ES-I3 (cell line): ENCODE results near the gene MRGPRG.

Source experiments
- H3K36me3 ChIP-seq: 2 replicates; pipeline ENCODE4 v1.6.1; 2013; ENCODE audit warnings: mild to moderate bottlenecking, low read length, control low read depth, moderate library complexity; ENCODE audit not compliant: insufficient read depth
- H3K4me1 ChIP-seq: 2 replicates; pipeline ENCODE4 v1.6.1; 2013; ENCODE audit warnings: mild to moderate bottlenecking, control low read depth, low read length; ENCODE audit not compliant: insufficient read depth
- H3K9ac ChIP-seq: 2 replicates; pipeline ENCODE4 v1.6.1; 2013; ENCODE audit warnings: low read depth, mild to moderate bottlenecking, low read length, moderate library complexity
- H3K9me3 ChIP-seq: 2 replicates; pipeline ENCODE4 v1.6.1; 2013; ENCODE audit warnings: mild to moderate bottlenecking, low read length, moderate library complexity; ENCODE audit not compliant: control insufficient read depth, insufficient read depth

The MRGPRG gene

GRCh38 chr11:3229673-3230630, 11.3 kb upstream of the MRGPRG start:
- Histone ChIP-seq H3K4me1 (no peaks in the 10 kb centered on the region; the same call in 1 of the 2 replicates), H3K9me3 (no peaks in the 10 kb centered on the region), H3K36me3 (no peaks in the 10 kb centered on the region), H3K9ac (no peak overlapping the region)

- peaks cover 14% of the 10 kb centered on the region; the same call in 1 of the 2 replicates for H3K4me1 ChIP-seq
- H3K36me3 ChIP-seq = no peaks in the 10 kb centered on the region
- no peak overlapping the region for H3K9ac ChIP-seq
- H3K9me3 ChIP-seq = no peaks in the 10 kb centered on the region
Measured at GRCh38 chr11:3228445-3228829, 9.8 kb upstream of the MRGPRG start.

GRCh38 chr11:3227568-3228444, 9.2 kb upstream of the MRGPRG start:
- Histone ChIP-seq H3K36me3 (no peaks in the 10 kb centered on the region), H3K9ac (no peak overlapping the region), H3K9me3 (no peaks in the 10 kb centered on the region), H3K4me1 (peaks cover 14% of the 10 kb centered on the region; the same call in 1 of the 2 replicates)

GRCh38 chr11:3226846-3227567, 8.4 kb upstream of the MRGPRG start:
- no peaks in the 10 kb centered on the region for H3K9me3 ChIP-seq
- no peak overlapping the region for H3K9ac ChIP-seq
- H3K4me1 ChIP-seq = peaks cover 14% of the 10 kb centered on the region; the same call in 1 of the 2 replicates
- H3K36me3 ChIP-seq = no peaks in the 10 kb centered on the region

GRCh38 chr11:3225826-3226750, 7.5 kb upstream of the MRGPRG start:
- Histone ChIP-seq H3K36me3 (no peaks in the 10 kb centered on the region), H3K4me1 (peaks cover 14% of the 10 kb centered on the region; the same call in 1 of the 2 replicates), H3K9me3 (no peaks in the 10 kb centered on the region), H3K9ac (no peak overlapping the region)

- Histone ChIP-seq H3K4me1 (peaks cover 14% of the 10 kb centered on the region; the same call in 1 of the 2 replicates), H3K36me3 (no peaks in the 10 kb centered on the region), H3K9ac (no peak overlapping the region), H3K9me3 (no peaks in the 10 kb centered on the region)
Measured at GRCh38 chr11:3225159-3225758, 6.6 kb upstream of the MRGPRG start.

- no peak overlapping the region for H3K9ac ChIP-seq
Measured at GRCh38 chr11:3224401-3225057, 5.9 kb upstream of the MRGPRG start.

GRCh38 chr11:3223932-3224381, 5.3 kb upstream of the MRGPRG start:
- Histone ChIP-seq H3K36me3 (no peaks in the 10 kb centered on the region), H3K9me3 (no peaks in the 10 kb centered on the region), H3K4me1 (peaks cover 14% of the 10 kb centered on the region; the same call in 1 of the 2 replicates), H3K9ac (no peak overlapping the region)

More at GRCh38 chr11:3224401-3225057, 5.9 kb upstream of the MRGPRG start:
- Histone ChIP-seq H3K4me1 (peaks cover 14% of the 10 kb centered on the region; the same call in 1 of the 2 replicates), H3K36me3 (no peaks in the 10 kb centered on the region), H3K9me3 (no peaks in the 10 kb centered on the region)

GRCh38 chr11:3222941-3223915, 4.6 kb upstream of the MRGPRG start:
- H3K36me3 ChIP-seq = no peaks in the 10 kb centered on the region
- H3K9me3 ChIP-seq = no peaks in the 10 kb centered on the region
- H3K9ac ChIP-seq = no peak overlapping the region
- H3K4me1 ChIP-seq = peaks cover 14% of the 10 kb centered on the region; the same call in 1 of the 2 replicates

- peaks cover 14% of the 10 kb centered on the region; the same call in 1 of the 2 replicates for H3K4me1 ChIP-seq
Measured at GRCh38 chr11:3222003-3222855, 3.6 kb upstream of the MRGPRG start.

More at GRCh38 chr11:3222003-3222855, 3.6 kb upstream of the MRGPRG start:
- Histone ChIP-seq H3K36me3 (no peaks in the 10 kb centered on the region), H3K9ac (no peak overlapping the region), H3K9me3 (no peaks in the 10 kb centered on the region)
